Measurements from ENCODE around the gene RNF157. TPM values are rescaled to one million over a fixed set of nuclear protein-coding genes. Genes with fewer than 3 reads are reported as not detected.

RNF157 gene
- total and polyA plus RNA-seq, 10 of the 15 experiments (the other 5 are each of a cell fraction or from before 2014, with no cell fraction given): 1.4 to 15.9 (median 9.6) TPM

- ChIA-PET CTCF (interaction anchor here (0.6 to 18.3 kb wide), 15 partner anchors 13 to 277 kb away, joined by 3 to 316 read pairs (median 4); no protein-coding TSS in a partner anchor), SMC1A (ENCODE audit: uncharacterized antibody, unreplicated experiment) (interaction anchor here (0.7 to 9.0 kb wide), 4 partner anchors 10 to 159 kb away, joined by 3 to 77 read pairs (median 28); no protein-coding TSS in a partner anchor), POLR2A (interaction anchor here (0.5 to 0.9 kb wide), 3 partner anchors 159 to 604 kb away, joined by 3 to 5 read pairs (median 3); no protein-coding TSS in a partner anchor), RAD21 (ENCODE audit: unreplicated experiment) (interaction anchor here (0.9 to 9.9 kb wide), 6 partner anchors 60 to 177 kb away, joined by 3 to 149 read pairs (median 40); no protein-coding TSS in a partner anchor)
- H4K20me1 ChIP-seq (ENCODE audit: control insufficient read depth, insufficient read depth): no peaks in the 10 kb centered on the region
- H3K4me3 ChIP-seq: no peak overlapping the region
- no peaks in the 10 kb centered on the region for H3K36me3 ChIP-seq (ENCODE audit: control insufficient read depth in 2 of 2, insufficient read depth in 2 of 2, low read length in 1 of 2)
- DNase-seq (ENCODE audit: low read depth, low spot score) (no peak), FAIRE-seq (no peak), ATAC-seq (no peak)
- in situ Hi-C loops (cut with MboI): loop anchor here (5.0 kb wide), 1 partner anchor 162 kb away; no protein-coding TSS in a partner anchor
- 61% methylated on average over 5 of the region's 5 CpGs for WGBS (ENCODE audit: insufficient coverage, insufficient replicate concordance, low lambda C conversion rate, missing lambda C conversion rate)
- no peaks in the 10 kb centered on the region for H3K9me3 ChIP-seq (replicated peaks; ENCODE audit: control insufficient read depth, insufficient read depth, low read length)
- no peak overlapping the region for H2AFZ ChIP-seq (ENCODE audit: control insufficient read depth, low read depth, low read length)
- no peak overlapping the region for H3K27ac ChIP-seq (ENCODE audit: control insufficient read depth, insufficient read depth)
- H3K79me2 ChIP-seq (ENCODE audit: control insufficient read depth, insufficient read depth, low read length): no peaks in the 10 kb centered on the region
- no peak overlapping the region for H3K9ac ChIP-seq (ENCODE audit: control insufficient read depth, insufficient read depth, low read length)
- BruUV-seq (replicated peaks): no TSS peak
- no peak for TF ChIP-seq POLR2A (IDR thresholded peaks at IDR 0.05; ENCODE audit: low read depth, low read length)
- TF ChIP-seq MYB (IDR thresholded peaks at IDR 0.05; ENCODE audit: borderline replicate concordance, low read depth, low read length): no peak
- intact Hi-C loops (cut with micrococcal nuclease; ENCODE audit: unreplicated experiment): loop anchor here (1.0 to 10.0 kb wide), 3 partner anchors 62 to 264 kb away; partner anchors contain the start of gene SPHK1
- H3K4me1 ChIP-seq (ENCODE audit: control insufficient read depth, insufficient read depth, low read length): peaks cover 6% of the 10 kb centered on the region
- H3K27me3 ChIP-seq (replicated peaks in 1 of 2; ENCODE audit: control insufficient read depth in 2 of 2, insufficient read depth in 2 of 2, low read length in 1 of 2): no peaks in the 10 kb centered on the region
- no peak overlapping the region for H3K4me2 ChIP-seq (ENCODE audit: control insufficient read depth, insufficient read depth)
These were observed 119.7 kb downstream of the RNF157 start for GRCh38 chr17:76120658-76121008.

GRCh38 chr17:76119409-76120371 lies 120.6 kb downstream of the RNF157 start:
- Histone ChIP-seq H3K9ac (ENCODE audit: control insufficient read depth, insufficient read depth, low read length) (no peak overlapping the region), H3K4me1 (ENCODE audit: control insufficient read depth, insufficient read depth, low read length) (peaks cover 6% of the 10 kb centered on the region), H3K27me3 (replicated peaks in 1 of 2; ENCODE audit: control insufficient read depth in 2 of 2, insufficient read depth in 2 of 2, low read length in 1 of 2) (no peaks in the 10 kb centered on the region), H3K4me3 (no peak overlapping the region), H3K9me3 (replicated peaks; ENCODE audit: control insufficient read depth, insufficient read depth, low read length) (no peaks in the 10 kb centered on the region), H3K27ac (ENCODE audit: control insufficient read depth, insufficient read depth) (no peak overlapping the region), H3K4me2 (ENCODE audit: control insufficient read depth, insufficient read depth) (no peak overlapping the region), H3K79me2 (ENCODE audit: control insufficient read depth, insufficient read depth, low read length) (no peaks in the 10 kb centered on the region), H2AFZ (ENCODE audit: control insufficient read depth, low read depth, low read length) (no peak overlapping the region), H4K20me1 (ENCODE audit: control insufficient read depth, insufficient read depth) (no peaks in the 10 kb centered on the region), H3K36me3 (ENCODE audit: control insufficient read depth in 2 of 2, insufficient read depth in 2 of 2, low read length in 1 of 2) (no peaks in the 10 kb centered on the region)
- ChIA-PET RAD21 (ENCODE audit: unreplicated experiment) (interaction anchor here (0.7 to 9.9 kb wide), 5 partner anchors 58 to 161 kb away, joined by 3 to 149 read pairs (median 3); no protein-coding TSS in a partner anchor), CTCF (interaction anchor here (0.6 to 18.3 kb wide), 12 partner anchors 10 to 278 kb away, joined by 3 to 316 read pairs (median 4); partner anchors contain the start of gene EXOC7), SMC1A (ENCODE audit: uncharacterized antibody, unreplicated experiment) (interaction anchor here (0.9 to 9.0 kb wide), 6 partner anchors 9 to 179 kb away, joined by 3 to 77 read pairs (median 6); no protein-coding TSS in a partner anchor), POLR2A (interaction anchor here (0.5 to 0.9 kb wide), 3 partner anchors 160 to 605 kb away, joined by 3 to 5 read pairs (median 3); no protein-coding TSS in a partner anchor)
- intact Hi-C loops (cut with micrococcal nuclease; ENCODE audit: unreplicated experiment) (loop anchor here (10.0 kb wide), 1 partner anchor 265 kb away; the partner anchor contains the start of gene SPHK1), in situ Hi-C loops (cut with MboI) (loop anchor here (5.0 kb wide), 1 partner anchor 163 kb away; no protein-coding TSS in a partner anchor)
- TF ChIP-seq IRF5 (IDR thresholded peaks at IDR 0.05; ENCODE audit: borderline replicate concordance) (no peak), PAX8 (IDR thresholded peaks at IDR 0.05) (no peak), ZBTB11 (CRISPR knock-in tag; IDR thresholded peaks at IDR 0.05) (no peak)
- DNase-seq (ENCODE audit: low read depth, low spot score) (no peak), ATAC-seq (no peak), FAIRE-seq (no peak)
- BruUV-seq (replicated peaks): no TSS peak
- WGBS (ENCODE audit: insufficient coverage, insufficient replicate concordance, low lambda C conversion rate, missing lambda C conversion rate): 63% methylated on average over 18 of the region's 19 CpGs

All from GM12878 (cell line).